Thoracic aorta (tissue), 2 donors: Measurements from ENCODE around the gene POLR2E. TPM values are rescaled to one million over a fixed set of nuclear protein-coding genes. Genes with fewer than 3 reads are reported as not detected.
A peak's percentile ranks its signal among the peaks of the same experiment; 100 is the strongest.

ENCODE experiments used
- ATAC-seq: fragments of 150-250 bp; one replicate; pipeline ENCODE4 v1.8.0; 2017; ENCODE audit warnings: low read depth; ENCODE audit not compliant: insufficient number of reproducible peaks, low FRiP score
- DNase-seq: peaks from one replicate; pipeline ENCODE4 v3.0.0-alpha.2; 2020; ENCODE audit warnings: low spot score
- H3K27ac ChIP-seq, 2 donors: fragments of 200-600 bp; sonication (generic); 1 replicate in 1 of 2; 2 replicates in 1 of 2; pipeline ENCODE4 v1.5.1; 2016; ENCODE audit warnings: mild to moderate bottlenecking in 2 of 2, moderate library complexity in 2 of 2
- H3K27me3 ChIP-seq: fragments of 200-600 bp; sonication (generic); replicated peaks from 2 replicates; pipeline ENCODE4 v1.6.0; 2016; ENCODE audit warnings: mild to moderate bottlenecking; ENCODE audit not compliant: insufficient read depth
- H3K36me3 ChIP-seq: fragments of 200-600 bp; sonication (generic); one replicate; pipeline ENCODE4 v1.5.1; 2016
- H3K4me1 ChIP-seq, 2 donors: fragments of 200-600 bp; sonication (generic); 1 replicate in 1 of 2; 2 replicates in 1 of 2; pipeline versions ENCODE4 v1.5.1 to v1.6.0; 2016; ENCODE audit warnings: low read depth in 2 of 2, mild to moderate bottlenecking in 1 of 2; ENCODE audit not compliant: control insufficient read depth in 1 of 2
- H3K4me3 ChIP-seq: fragments of 200-600 bp; sonication (generic); 2 replicates; pipeline ENCODE4 v1.5.1; 2016; ENCODE audit warnings: mild to moderate bottlenecking
- H3K9me3 ChIP-seq: fragments of 200-600 bp; sonication (generic); 2 replicates; pipeline ENCODE4 v1.5.1; 2016
- total RNA-seq, 2 donors: library from RNA; depleted of rRNA; stranded (reverse); fragments of >200 nt; gene quantifications; one replicate each; pipeline versions ENCODE4 v1.1.0 to v1.2.3, GENCODE V29; 2016
- TF ChIP-seq, protein P1 (sequence below): fragments of 200-600 bp; sonication (generic); IDR thresholded peaks from one replicate; pipeline ENCODE4 v1.5.1; 2019; ENCODE audit warnings: antibody characterized with exemption

The POLR2E gene
- total RNA-seq, 2 donors from 2014 or later, result 129 to 149 TPM

GRCh38 chr19:1105873-1106840 is 11.0 kb upstream of the POLR2E start:
- Histone ChIP-seq H3K4me3 (peak overlapping the region; percentile 97), H3K4me1 (peaks cover 30 to 46% of the 10 kb centered on the region in 2 donors), H3K9me3 (no peaks in the 10 kb centered on the region), H3K36me3 (peaks cover 38% of the 10 kb centered on the region), H3K27ac (peak overlapping the region in 1 of 2 donors; percentile 0), H3K27me3 (no peaks in the 10 kb centered on the region)
- TF ChIP-seq, protein P1, sequence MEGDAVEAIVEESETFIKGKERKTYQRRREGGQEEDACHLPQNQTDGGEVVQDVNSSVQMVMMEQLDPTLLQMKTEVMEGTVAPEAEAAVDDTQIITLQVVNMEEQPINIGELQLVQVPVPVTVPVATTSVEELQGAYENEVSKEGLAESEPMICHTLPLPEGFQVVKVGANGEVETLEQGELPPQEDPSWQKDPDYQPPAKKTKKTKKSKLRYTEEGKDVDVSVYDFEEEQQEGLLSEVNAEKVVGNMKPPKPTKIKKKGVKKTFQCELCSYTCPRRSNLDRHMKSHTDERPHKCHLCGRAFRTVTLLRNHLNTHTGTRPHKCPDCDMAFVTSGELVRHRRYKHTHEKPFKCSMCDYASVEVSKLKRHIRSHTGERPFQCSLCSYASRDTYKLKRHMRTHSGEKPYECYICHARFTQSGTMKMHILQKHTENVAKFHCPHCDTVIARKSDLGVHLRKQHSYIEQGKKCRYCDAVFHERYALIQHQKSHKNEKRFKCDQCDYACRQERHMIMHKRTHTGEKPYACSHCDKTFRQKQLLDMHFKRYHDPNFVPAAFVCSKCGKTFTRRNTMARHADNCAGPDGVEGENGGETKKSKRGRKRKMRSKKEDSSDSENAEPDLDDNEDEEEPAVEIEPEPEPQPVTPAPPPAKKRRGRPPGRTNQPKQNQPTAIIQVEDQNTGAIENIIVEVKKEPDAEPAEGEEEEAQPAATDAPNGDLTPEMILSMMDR, result no peak
- ATAC-seq (no peak), DNase-seq (no peak)

- TF ChIP-seq, protein P1, result no peak
- no peaks in the 10 kb centered on the region for H3K27me3 ChIP-seq
- ATAC-seq (no peak), DNase-seq (no peak)
- peak overlapping the region; percentile 99 for H3K27ac ChIP-seq
- H3K4me1 ChIP-seq, result peaks cover 35 to 55% of the 10 kb centered on the region in 2 donors
- no peaks in the 10 kb centered on the region for H3K9me3 ChIP-seq
- peaks cover 35% of the 10 kb centered on the region for H3K36me3 ChIP-seq
- peak overlapping the region; percentile 97 for H3K4me3 ChIP-seq
These were observed 10.1 kb upstream of the POLR2E start for GRCh38 chr19:1105008-1105872.

DNA sequence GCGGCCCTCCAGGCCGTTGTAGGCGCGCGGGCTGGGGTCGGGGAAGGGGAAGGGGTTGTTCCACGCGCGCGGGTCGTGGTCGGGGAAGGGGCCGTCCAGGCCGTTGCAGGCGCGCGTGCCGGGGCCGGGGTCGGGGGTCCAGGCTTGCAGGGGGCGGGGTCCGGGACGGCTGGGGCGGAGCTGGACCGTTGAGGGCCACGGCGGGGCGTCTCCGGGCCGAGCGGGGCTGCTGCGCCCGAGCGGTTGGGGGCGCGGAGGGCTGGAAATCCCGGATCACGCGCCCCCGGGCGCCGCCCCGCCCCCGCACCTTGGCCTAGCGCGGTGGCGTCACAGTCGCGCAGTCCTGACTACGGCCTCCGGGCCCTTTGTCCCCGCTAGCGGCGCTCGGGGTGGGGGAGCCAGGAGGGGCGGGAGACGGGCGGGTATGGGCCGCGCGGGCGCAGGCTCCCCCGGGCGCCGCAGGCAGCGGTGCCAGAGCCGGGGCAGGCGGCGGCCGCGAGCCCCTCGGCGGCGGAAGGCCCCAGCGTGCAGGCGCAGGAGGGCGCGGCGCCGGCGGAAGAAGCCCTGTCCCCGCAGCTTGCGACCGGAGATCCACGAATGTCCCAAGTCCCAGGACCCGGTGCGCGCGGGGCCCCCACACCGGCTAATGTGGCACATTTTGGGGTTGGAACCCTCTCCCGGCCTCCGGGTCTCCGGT is 9.3 kb upstream of the POLR2E start:
- Histone ChIP-seq H3K27ac (peak overlapping the region; percentile 99), H3K9me3 (no peaks in the 10 kb centered on the region), H3K4me1 (peaks cover 38 to 63% of the 10 kb centered on the region in 2 donors), H3K27me3 (no peaks in the 10 kb centered on the region), H3K4me3 (peak overlapping the region; percentile 97), H3K36me3 (peaks cover 29% of the 10 kb centered on the region)
- ATAC-seq (peak; percentile 3), DNase-seq (no peak)
- TF ChIP-seq, protein P1, result no peak

GRCh38 chr19:1103708-1104310 is 8.6 kb upstream of the POLR2E start, which contains the start of gene GPX4:
GPX4 (plus strand) TSS chr19:1103994; CDS start chr19:1104044, 50 bp downstream.
- TF ChIP-seq, protein P1, result no peak
- Histone ChIP-seq H3K9me3 (no peaks in the 10 kb centered on the region), H3K36me3 (peaks cover 24% of the 10 kb centered on the region), H3K27ac (peak within 1 kb of the TSS; percentile 99), H3K27me3 (no peaks in the 10 kb centered on the region), H3K4me3 (peak within 1 kb of the TSS; percentile 97), H3K4me1 (peaks cover 44 to 70% of the 10 kb centered on the region in 2 donors)
- peak; percentile 62 for ATAC-seq
- DNase-seq, result peak; percentile 97
